HEK293 (cell line): ENCODE data around the gene SHROOM1.

Experiments used
- CTCF ChIA-PET: fragments of 350-600 bp; formaldehyde crosslinking; extraction: SDS; loops from one replicate; lab custom pipeline; 2021; ENCODE audit warnings: antibody characterized with exemption; lab: Yijun Ruan, JAX
- POLR2A ChIA-PET: fragments of 300-600 bp; formaldehyde crosslinking; extraction: SDS; loops from one replicate; lab custom pipeline; 2020; ENCODE audit warnings: antibody characterized with exemption, inconsistent platforms; lab: Yijun Ruan, JAX
- H3K27ac ChIP-seq: fragments of 200-500 bp; sonication (Bioruptor generic); 2 replicates; pipeline ENCODE4 v1.5.1; 2014; ENCODE audit warnings: low read depth, low read length, control low read depth, inconsistent platforms; ENCODE audit errors: extremely low read depth
- H3K36me3 ChIP-seq, 2 experiments: fragments of 200-500 bp in 1 of 2; sonication (Bioruptor generic) in 1 of 2; 1 replicate in 1 of 2; 2 replicates in 1 of 2; pipeline ENCODE4 v1.5.1; 2014 to 2017; ENCODE audit warnings: inconsistent platforms in 2 of 2, low read length in 2 of 2; ENCODE audit not compliant: control insufficient read depth in 2 of 2, insufficient read depth in 1 of 2
- H3K4me1 ChIP-seq: fragments of 200-500 bp; sonication (Bioruptor generic); 2 replicates; pipeline ENCODE4 v1.5.1; 2014; ENCODE audit warnings: mild to moderate bottlenecking, low read length, inconsistent platforms; ENCODE audit not compliant: control insufficient read depth, insufficient read depth
- H3K4me3 ChIP-seq: 2 replicates; pipeline ENCODE4 v1.5.1; 2011; ENCODE audit warnings: low read depth, mild to moderate bottlenecking, control low read depth, low read length, moderate library complexity
- H3K9me3 ChIP-seq: fragments of 200-500 bp; sonication (Bioruptor generic); 2 replicates; pipeline ENCODE4 v1.5.1; 2014; ENCODE audit warnings: low read depth, low read length, inconsistent platforms; ENCODE audit not compliant: control insufficient read depth, insufficient read depth
- MYNN ChIP-seq: fragments of 450-650 bp; formaldehyde crosslinking; IDR thresholded peaks from 2 replicates; pipeline ENCODE4 v1.5.1; 2016; ENCODE audit warnings: missing biosample characterization, missing genetic modification characterization, borderline replicate concordance
- SCRT1 ChIP-seq: fragments of 450-650 bp; formaldehyde crosslinking; IDR thresholded peaks from 2 replicates; pipeline ENCODE4 v1.5.1; 2016; ENCODE audit warnings: missing biosample characterization, missing genetic modification characterization, borderline replicate concordance
- ZBTB7A ChIP-seq: fragments of 450-650 bp; formaldehyde crosslinking; IDR thresholded peaks from 2 replicates; pipeline ENCODE4 v1.5.1; 2016; ENCODE audit warnings: low read depth, missing biosample characterization, missing genetic modification characterization
- ZBTB8A ChIP-seq: fragments of 450-650 bp; formaldehyde crosslinking; IDR thresholded peaks from 2 replicates; pipeline ENCODE4 v1.5.1; 2016; ENCODE audit warnings: missing biosample characterization, missing genetic modification characterization
- ZNF10 ChIP-seq: fragments of 450-650 bp; formaldehyde crosslinking; IDR thresholded peaks from 2 replicates; pipeline ENCODE4 v1.5.1; 2017; ENCODE audit warnings: missing biosample characterization, missing genetic modification characterization
- ZNF157 ChIP-seq: fragments of 450-650 bp; formaldehyde crosslinking; IDR thresholded peaks from 2 replicates; pipeline ENCODE4 v1.5.1; 2016; ENCODE audit warnings: missing biosample characterization, missing genetic modification characterization
- ZNF16 ChIP-seq: fragments of 450-650 bp; formaldehyde crosslinking; IDR thresholded peaks from 2 replicates; pipeline ENCODE4 v1.5.1; 2016; ENCODE audit warnings: low read depth, missing biosample characterization, missing genetic modification characterization
- ZNF18 ChIP-seq: fragments of 450-650 bp; formaldehyde crosslinking; IDR thresholded peaks from 2 replicates; pipeline ENCODE4 v1.5.1; 2016; ENCODE audit warnings: missing biosample characterization, missing genetic modification characterization
- ZNF23 ChIP-seq: fragments of 450-650 bp; formaldehyde crosslinking; IDR thresholded peaks from 2 replicates; pipeline ENCODE4 v1.5.1; 2016; ENCODE audit warnings: missing biosample characterization, missing genetic modification characterization, borderline replicate concordance
- ZNF24 ChIP-seq: fragments of 450-650 bp; formaldehyde crosslinking; IDR thresholded peaks from 2 replicates; pipeline ENCODE4 v1.5.1; 2016; ENCODE audit warnings: missing biosample characterization, missing genetic modification characterization
- ZNF350 ChIP-seq: fragments of 450-650 bp; formaldehyde crosslinking; IDR thresholded peaks from 2 replicates; pipeline ENCODE4 v1.5.0; 2017; ENCODE audit warnings: missing biosample characterization, mild to moderate bottlenecking, missing genetic modification characterization
- ZNF362 ChIP-seq: fragments of 450-650 bp; formaldehyde crosslinking; IDR thresholded peaks from 2 replicates; pipeline ENCODE4 v1.5.1; 2016; ENCODE audit warnings: missing biosample characterization, missing genetic modification characterization
- ZNF626 ChIP-seq: fragments of 450-650 bp; sonication (Bioruptor Pico); formaldehyde crosslinking; IDR thresholded peaks from 2 replicates; pipeline ENCODE4 v1.5.1; 2018; ENCODE audit warnings: missing biosample characterization, missing genetic modification characterization, inconsistent platforms
- ZNF660 ChIP-seq: fragments of 450-650 bp; IDR thresholded peaks from 2 replicates; pipeline ENCODE4 v1.5.1; 2018; ENCODE audit warnings: missing biosample characterization, mild to moderate bottlenecking, missing genetic modification characterization
- TF ChIP-seq, protein P1 (sequence below): fragments of 450-650 bp; formaldehyde crosslinking; IDR thresholded peaks from 2 replicates; pipeline ENCODE4 v1.5.1; 2016; ENCODE audit warnings: missing biosample characterization, missing genetic modification characterization, borderline replicate concordance
- TF ChIP-seq, protein P2 (sequence below): sonication (generic); formaldehyde crosslinking; IDR thresholded peaks from 2 replicates; pipeline ENCODE4 v1.8.1; 2022; ENCODE audit warnings: mild to moderate bottlenecking, moderate library complexity, missing genetic modification reagents

SHROOM1 gene

DNA sequence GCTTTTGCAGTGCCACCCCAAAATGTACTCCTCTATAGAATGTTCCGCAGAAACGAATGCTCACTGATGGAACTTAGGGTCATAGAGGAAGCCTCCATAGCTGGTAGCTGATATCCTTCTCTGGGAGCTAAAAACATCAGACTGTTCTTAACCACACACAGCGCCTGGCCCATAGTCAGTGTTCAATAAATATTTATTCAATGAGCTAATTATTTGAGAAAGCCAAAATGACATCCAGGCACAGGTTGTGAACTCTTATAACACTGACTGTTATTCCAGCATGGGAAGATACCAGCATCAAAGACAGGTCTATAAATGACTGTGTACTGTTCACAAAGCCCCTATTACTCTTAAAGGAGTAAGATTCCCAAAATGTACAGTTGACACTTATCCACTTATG lies 22.9 kb upstream of the SHROOM1 start (continued):
- TF ChIP-seq, protein P1, sequence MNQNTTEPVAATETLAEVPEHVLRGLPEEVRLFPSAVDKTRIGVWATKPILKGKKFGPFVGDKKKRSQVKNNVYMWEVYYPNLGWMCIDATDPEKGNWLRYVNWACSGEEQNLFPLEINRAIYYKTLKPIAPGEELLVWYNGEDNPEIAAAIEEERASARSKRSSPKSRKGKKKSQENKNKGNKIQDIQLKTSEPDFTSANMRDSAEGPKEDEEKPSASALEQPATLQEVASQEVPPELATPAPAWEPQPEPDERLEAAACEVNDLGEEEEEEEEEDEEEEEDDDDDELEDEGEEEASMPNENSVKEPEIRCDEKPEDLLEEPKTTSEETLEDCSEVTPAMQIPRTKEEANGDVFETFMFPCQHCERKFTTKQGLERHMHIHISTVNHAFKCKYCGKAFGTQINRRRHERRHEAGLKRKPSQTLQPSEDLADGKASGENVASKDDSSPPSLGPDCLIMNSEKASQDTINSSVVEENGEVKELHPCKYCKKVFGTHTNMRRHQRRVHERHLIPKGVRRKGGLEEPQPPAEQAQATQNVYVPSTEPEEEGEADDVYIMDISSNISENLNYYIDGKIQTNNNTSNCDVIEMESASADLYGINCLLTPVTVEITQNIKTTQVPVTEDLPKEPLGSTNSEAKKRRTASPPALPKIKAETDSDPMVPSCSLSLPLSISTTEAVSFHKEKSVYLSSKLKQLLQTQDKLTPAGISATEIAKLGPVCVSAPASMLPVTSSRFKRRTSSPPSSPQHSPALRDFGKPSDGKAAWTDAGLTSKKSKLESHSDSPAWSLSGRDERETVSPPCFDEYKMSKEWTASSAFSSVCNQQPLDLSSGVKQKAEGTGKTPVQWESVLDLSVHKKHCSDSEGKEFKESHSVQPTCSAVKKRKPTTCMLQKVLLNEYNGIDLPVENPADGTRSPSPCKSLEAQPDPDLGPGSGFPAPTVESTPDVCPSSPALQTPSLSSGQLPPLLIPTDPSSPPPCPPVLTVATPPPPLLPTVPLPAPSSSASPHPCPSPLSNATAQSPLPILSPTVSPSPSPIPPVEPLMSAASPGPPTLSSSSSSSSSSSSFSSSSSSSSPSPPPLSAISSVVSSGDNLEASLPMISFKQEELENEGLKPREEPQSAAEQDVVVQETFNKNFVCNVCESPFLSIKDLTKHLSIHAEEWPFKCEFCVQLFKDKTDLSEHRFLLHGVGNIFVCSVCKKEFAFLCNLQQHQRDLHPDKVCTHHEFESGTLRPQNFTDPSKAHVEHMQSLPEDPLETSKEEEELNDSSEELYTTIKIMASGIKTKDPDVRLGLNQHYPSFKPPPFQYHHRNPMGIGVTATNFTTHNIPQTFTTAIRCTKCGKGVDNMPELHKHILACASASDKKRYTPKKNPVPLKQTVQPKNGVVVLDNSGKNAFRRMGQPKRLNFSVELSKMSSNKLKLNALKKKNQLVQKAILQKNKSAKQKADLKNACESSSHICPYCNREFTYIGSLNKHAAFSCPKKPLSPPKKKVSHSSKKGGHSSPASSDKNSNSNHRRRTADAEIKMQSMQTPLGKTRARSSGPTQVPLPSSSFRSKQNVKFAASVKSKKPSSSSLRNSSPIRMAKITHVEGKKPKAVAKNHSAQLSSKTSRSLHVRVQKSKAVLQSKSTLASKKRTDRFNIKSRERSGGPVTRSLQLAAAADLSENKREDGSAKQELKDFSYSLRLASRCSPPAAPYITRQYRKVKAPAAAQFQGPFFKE (tag by site-specific recombination), result no peak
- TF ChIP-seq ZBTB8A (tag by site-specific recombination) (no peak), ZBTB7A (tag by site-specific recombination) (no peak)
- TF ChIP-seq, all 188 proteins: peak for 0

- H3K4me1 ChIP-seq, result no peaks in the 10 kb centered on the region
- no peak overlapping the region for H3K4me3 ChIP-seq
- no peak overlapping the region for H3K27ac ChIP-seq
- CTCF ChIA-PET, result no interaction called here
- no peaks in the 10 kb centered on the region for H3K9me3 ChIP-seq
- no peak for TF ChIP-seq ZNF18 (tag by site-specific recombination)
- TF ChIP-seq ZNF10 (tag by site-specific recombination), result no peak
- TF ChIP-seq ZNF16, result no peak
- TF ChIP-seq MYNN (tag by site-specific recombination), result no peak
- no peak for TF ChIP-seq ZNF23 (tag by site-specific recombination)
- TF ChIP-seq ZNF24, result no peak
- TF ChIP-seq, protein P2, sequence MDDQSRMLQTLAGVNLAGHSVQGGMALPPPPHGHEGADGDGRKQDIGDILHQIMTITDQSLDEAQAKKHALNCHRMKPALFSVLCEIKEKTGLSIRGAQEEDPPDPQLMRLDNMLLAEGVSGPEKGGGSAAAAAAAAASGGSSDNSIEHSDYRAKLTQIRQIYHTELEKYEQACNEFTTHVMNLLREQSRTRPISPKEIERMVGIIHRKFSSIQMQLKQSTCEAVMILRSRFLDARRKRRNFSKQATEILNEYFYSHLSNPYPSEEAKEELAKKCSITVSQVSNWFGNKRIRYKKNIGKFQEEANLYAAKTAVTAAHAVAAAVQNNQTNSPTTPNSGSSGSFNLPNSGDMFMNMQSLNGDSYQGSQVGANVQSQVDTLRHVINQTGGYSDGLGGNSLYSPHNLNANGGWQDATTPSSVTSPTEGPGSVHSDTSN (CRISPR knock-in tag), result no peak
- TF ChIP-seq ZNF660 (tag by site-specific recombination), result no peak
- TF ChIP-seq ZNF626 (tag by site-specific recombination), result no peak
- TF ChIP-seq SCRT1 (tag by site-specific recombination), result no peak
- no peak for TF ChIP-seq ZNF350 (tag by site-specific recombination)
- no peak for TF ChIP-seq ZNF362
- no peak for TF ChIP-seq ZNF157
- POLR2A ChIA-PET, result no interaction called here
- no peaks in the 10 kb centered on the region for H3K36me3 ChIP-seq
Observed at GRCh38 chr5:132850066-132850465, 19.6 kb upstream of the SHROOM1 start.
